ENCODE measurements around the gene NTNG1.

NTNG1 gene

GRCh38 chr1:107344268-107344760 lies 203.5 kb downstream of the NTNG1 start:
- DNase-seq: no peak

- no peak for DNase-seq
Measured at GRCh38 chr1:107344836-107345235, 204.0 kb downstream of the NTNG1 start.

GRCh38 chr1:107352850-107353249 lies 212.0 kb downstream of the NTNG1 start:
- DNase-seq: no peak

GRCh38 chr1:107357376-107357775 lies 216.5 kb downstream of the NTNG1 start:
- DNase-seq: no peak

- DNase-seq: no peak
Measured at GRCh38 chr1:107358619-107359327, 217.9 kb downstream of the NTNG1 start.

- no peak for DNase-seq
Measured at GRCh38 chr1:107359472-107360241, 218.8 kb downstream of the NTNG1 start.

GRCh38 chr1:107362468-107363140 lies 221.8 kb downstream of the NTNG1 start:
- no peak for DNase-seq

- no peak for DNase-seq
Measured at GRCh38 chr1:107363154-107363553, 222.3 kb downstream of the NTNG1 start.

- DNase-seq: no peak
Measured at GRCh38 chr1:107365527-107366240, 224.8 kb downstream of the NTNG1 start.

GRCh38 chr1:107378426-107378825 lies 237.6 kb downstream of the NTNG1 start:
- no peak for DNase-seq

- no peak for DNase-seq
Measured at GRCh38 chr1:107378866-107379265, 238.0 kb downstream of the NTNG1 start.

- DNase-seq: no peak
Measured at GRCh38 chr1:107379826-107380225, 239.0 kb downstream of the NTNG1 start.

GRCh38 chr1:107389410-107390396 lies 248.9 kb downstream of the NTNG1 start:
- no peak for DNase-seq

- no peak for DNase-seq
Measured at GRCh38 chr1:107394301-107394700, 253.5 kb downstream of the NTNG1 start.

- no peak for DNase-seq
Measured at GRCh38 chr1:107401704-107402103, 260.9 kb downstream of the NTNG1 start.

- DNase-seq: no peak
Measured at GRCh38 chr1:107404756-107405155, 263.9 kb downstream of the NTNG1 start.

GRCh38 chr1:107405236-107405635 lies 264.4 kb downstream of the NTNG1 start:
- DNase-seq: no peak

- DNase-seq: no peak
Measured at GRCh38 chr1:107407011-107407410, 266.2 kb downstream of the NTNG1 start.

GRCh38 chr1:107413546-107413945 lies 272.7 kb downstream of the NTNG1 start:
- DNase-seq: no peak

- no peak for DNase-seq
Measured at GRCh38 chr1:107413951-107414350, 273.1 kb downstream of the NTNG1 start.

- DNase-seq: no peak
Measured at GRCh38 chr1:107414550-107414949, 273.7 kb downstream of the NTNG1 start.

GRCh38 chr1:107415241-107415640 lies 274.4 kb downstream of the NTNG1 start:
- DNase-seq: no peak

All from NCI-H526 (cell line).